ENCODE measurements around the gene ACOT13. TPM values are rescaled to one million over a fixed set of nuclear protein-coding genes. Genes with fewer than 3 reads are reported as not detected.

ACOT13 gene
- total and polyA plus RNA-seq, 2 of the 4 experiments (the other 2 are of a cell fraction) = 3.6 to 25.7 TPM

DNA sequence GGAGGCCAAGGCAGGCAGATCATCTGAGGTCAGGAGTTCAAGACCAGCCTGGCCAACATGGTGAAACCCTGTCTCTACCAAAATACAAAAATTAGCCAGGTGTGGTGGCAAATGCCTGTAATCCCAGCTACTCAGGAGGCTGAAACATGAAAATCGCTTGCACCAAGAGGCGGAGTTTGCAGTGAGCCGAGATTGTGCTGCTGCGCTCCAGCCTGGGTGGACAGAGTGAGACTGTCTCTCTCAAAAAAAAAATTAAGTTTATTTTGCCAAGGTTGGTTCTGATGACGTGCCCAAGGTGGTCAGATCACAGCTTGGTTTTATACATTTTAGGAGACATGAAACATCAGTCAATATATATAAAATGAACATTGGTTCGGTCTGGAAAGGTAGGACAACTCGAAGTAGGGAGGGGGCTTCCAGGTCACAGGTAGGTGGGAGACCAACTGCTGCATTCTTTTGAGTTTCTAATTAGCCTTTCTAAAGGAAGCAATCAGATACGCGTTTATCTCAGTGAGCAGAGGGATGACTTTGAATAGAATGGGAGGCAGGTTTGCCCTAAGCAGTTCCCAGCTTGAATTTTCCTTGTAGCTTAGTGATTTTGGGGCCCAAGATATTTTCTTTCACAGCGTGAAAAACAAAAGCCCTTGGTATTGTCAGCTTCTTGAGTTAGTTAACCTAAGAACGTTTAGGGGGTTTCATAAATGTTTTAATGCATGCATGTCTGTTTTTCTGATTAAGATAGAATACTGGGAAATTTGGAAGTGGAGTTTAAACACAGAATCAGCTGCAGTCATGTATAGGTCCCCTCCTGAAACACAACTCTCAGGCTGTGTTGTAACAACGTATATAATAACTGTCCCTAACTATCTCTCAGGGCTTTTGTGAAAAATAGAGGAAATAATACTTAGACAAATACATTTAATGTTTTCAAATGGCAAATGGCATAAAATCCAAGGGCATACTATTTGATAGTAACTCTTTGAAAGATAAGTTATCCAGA is 16.7 kb downstream of the ACOT13 start:
- POLR2A ChIA-PET (ENCODE audit: unreplicated experiment) = no interaction called here
- no peak overlapping the region for H3K27ac ChIP-seq (ENCODE audit: insufficient read depth, low read length)
- no peak overlapping the region for H2AFZ ChIP-seq (replicated peaks; ENCODE audit: low read length, poor library complexity)
- no peak overlapping the region for H3K23ac ChIP-seq (ENCODE audit: low read depth, low read length)
- no peak overlapping the region for H2AK5ac ChIP-seq (ENCODE audit: low read depth, low read length)
- H4K91ac ChIP-seq (ENCODE audit: insufficient read depth, low read depth, low read length) = no peak overlapping the region
- WGBS, 2 experiments (ENCODE audit: extremely low coverage in 2 of 2, insufficient read length in 1 of 2) = no CpG with 5 or more reads among the region's 12 CpGs
- BruUV-seq (replicated peaks) = no TSS peak
- dilution Hi-C loops (cut with HindIII; ENCODE audit: low sequenced_read_pairs, unreplicated experiment) = no loop called here
- no peaks in the 10 kb centered on the region for H3K36me3 ChIP-seq (ENCODE audit: control insufficient read depth, insufficient read depth, low read length)
- no peaks in the 10 kb centered on the region for H4K20me1 ChIP-seq (ENCODE audit: insufficient read depth, low read length)
- no peak overlapping the region for H2BK5ac ChIP-seq (ENCODE audit: low read depth, low read length, poor library complexity, severe bottlenecking)
- H3K9me3 ChIP-seq (ENCODE audit: control insufficient read depth, insufficient read depth, low read length) = no peaks in the 10 kb centered on the region
- H2AK9ac ChIP-seq (replicated peaks; ENCODE audit: low read depth, low read length, poor library complexity) = no peak overlapping the region
- no peaks in the 10 kb centered on the region for H3K27me3 ChIP-seq (ENCODE audit: control insufficient read depth, insufficient read depth, low read length)
- H3K4me1 ChIP-seq (ENCODE audit: control insufficient read depth, insufficient read depth, low read length) = no peaks in the 10 kb centered on the region
- CTCF ChIA-PET = interaction anchor here (0.6 kb wide), 1 partner anchor 22 kb away, joined by 3 read pairs; no protein-coding TSS in a partner anchor
- intact Hi-C loops (cut with micrococcal nuclease) = no loop called here
- no peak overlapping the region for H3K14ac ChIP-seq (replicated peaks; ENCODE audit: low read depth, low read length)
- ATAC-seq (ENCODE audit: low read depth) = no peak
- H3K4ac ChIP-seq (ENCODE audit: low read depth, low read length) = no peak overlapping the region
- no peak overlapping the region for H3K4me2 ChIP-seq (ENCODE audit: low read depth, low read length)
- H2BK120ac ChIP-seq (ENCODE audit: low read depth, low read length) = no peak overlapping the region
- in situ Hi-C loops (cut with MboI; ENCODE audit: low sequenced_read_pairs) = no loop called here
- no peak overlapping the region for H4K8ac ChIP-seq (ENCODE audit: low read depth in 2 of 2, low read length in 2 of 2)
- no peak overlapping the region for H4K5ac ChIP-seq (ENCODE audit: low read depth, low read length)
- no peak for DNase-seq
- no peak overlapping the region for H3K9ac ChIP-seq (ENCODE audit: low read depth, low read length)
- H3K79me1 ChIP-seq (ENCODE audit: low read depth in 1 of 2, low read length in 2 of 2) = no peaks in the 10 kb centered on the region; a peak in 1 of 4 replicates
- no peak overlapping the region for H3K4me3 ChIP-seq (ENCODE audit: insufficient read depth, low read depth, low read length)
- H2BK20ac ChIP-seq (ENCODE audit: low read depth, low read length) = no peak overlapping the region
- no peak overlapping the region for H3K18ac ChIP-seq (ENCODE audit: low read depth, low read length)
- H3K9me1 ChIP-seq (ENCODE audit: insufficient read depth, low read length) = no peaks in the 10 kb centered on the region
- no peak overlapping the region for H2BK15ac ChIP-seq (ENCODE audit: low read depth, low read length)
- no peak overlapping the region for H3K56ac ChIP-seq (ENCODE audit: extremely low read depth, insufficient read depth, low read length)
- TF ChIP-seq BHLHE40 (IDR thresholded peaks at IDR 0.05; ENCODE audit: low read depth, low read length) (no peak), MAFK (IDR thresholded peaks at IDR 0.05; ENCODE audit: low read depth, low read length) (no peak), MAZ (IDR thresholded peaks at IDR 0.05; ENCODE audit: borderline replicate concordance, low read depth, low read length) (no peak), RCOR1 (IDR thresholded peaks at IDR 0.05; ENCODE audit: insufficient replicate concordance, low read length) (no peak), POLR2A (IDR thresholded peaks at IDR 0.05; ENCODE audit: low read depth, low read length) (no peak), RAD21 (IDR thresholded peaks at IDR 0.05; ENCODE audit: low read length) (no peak), RFX5 (IDR thresholded peaks at IDR 0.05; ENCODE audit: low read depth, low read length) (no peak), CHD1 (IDR thresholded peaks at IDR 0.05; ENCODE audit: low read depth, low read length) (no peak), MXI1 (IDR thresholded peaks at IDR 0.05; ENCODE audit: borderline replicate concordance, low read depth, low read length) (no peak), FOS (IDR thresholded peaks at IDR 0.05; ENCODE audit: low read depth, low read length) (no peak), CEBPB (IDR thresholded peaks at IDR 0.05; ENCODE audit: low read depth, low read length) (no peak), NFE2L2 (IDR thresholded peaks at IDR 0.05; ENCODE audit: low read depth, low read length) (no peak), SMC3 (IDR thresholded peaks at IDR 0.05; ENCODE audit: low read depth, low read length) (no peak)
- TF ChIP-seq, protein P1, sequence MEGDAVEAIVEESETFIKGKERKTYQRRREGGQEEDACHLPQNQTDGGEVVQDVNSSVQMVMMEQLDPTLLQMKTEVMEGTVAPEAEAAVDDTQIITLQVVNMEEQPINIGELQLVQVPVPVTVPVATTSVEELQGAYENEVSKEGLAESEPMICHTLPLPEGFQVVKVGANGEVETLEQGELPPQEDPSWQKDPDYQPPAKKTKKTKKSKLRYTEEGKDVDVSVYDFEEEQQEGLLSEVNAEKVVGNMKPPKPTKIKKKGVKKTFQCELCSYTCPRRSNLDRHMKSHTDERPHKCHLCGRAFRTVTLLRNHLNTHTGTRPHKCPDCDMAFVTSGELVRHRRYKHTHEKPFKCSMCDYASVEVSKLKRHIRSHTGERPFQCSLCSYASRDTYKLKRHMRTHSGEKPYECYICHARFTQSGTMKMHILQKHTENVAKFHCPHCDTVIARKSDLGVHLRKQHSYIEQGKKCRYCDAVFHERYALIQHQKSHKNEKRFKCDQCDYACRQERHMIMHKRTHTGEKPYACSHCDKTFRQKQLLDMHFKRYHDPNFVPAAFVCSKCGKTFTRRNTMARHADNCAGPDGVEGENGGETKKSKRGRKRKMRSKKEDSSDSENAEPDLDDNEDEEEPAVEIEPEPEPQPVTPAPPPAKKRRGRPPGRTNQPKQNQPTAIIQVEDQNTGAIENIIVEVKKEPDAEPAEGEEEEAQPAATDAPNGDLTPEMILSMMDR (conservative IDR thresholded peaks at IDR 0.05; ENCODE audit: low read depth, low read length) = no peak
- TF ChIP-seq, protein P2, sequence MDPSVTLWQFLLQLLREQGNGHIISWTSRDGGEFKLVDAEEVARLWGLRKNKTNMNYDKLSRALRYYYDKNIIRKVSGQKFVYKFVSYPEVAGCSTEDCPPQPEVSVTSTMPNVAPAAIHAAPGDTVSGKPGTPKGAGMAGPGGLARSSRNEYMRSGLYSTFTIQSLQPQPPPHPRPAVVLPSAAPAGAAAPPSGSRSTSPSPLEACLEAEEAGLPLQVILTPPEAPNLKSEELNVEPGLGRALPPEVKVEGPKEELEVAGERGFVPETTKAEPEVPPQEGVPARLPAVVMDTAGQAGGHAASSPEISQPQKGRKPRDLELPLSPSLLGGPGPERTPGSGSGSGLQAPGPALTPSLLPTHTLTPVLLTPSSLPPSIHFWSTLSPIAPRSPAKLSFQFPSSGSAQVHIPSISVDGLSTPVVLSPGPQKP (IDR thresholded peaks at IDR 0.05; ENCODE audit: borderline replicate concordance, low read depth, low read length) = no peak
